ENCODE measurements around the gene REELD1.

Gene REELD1

DNA sequence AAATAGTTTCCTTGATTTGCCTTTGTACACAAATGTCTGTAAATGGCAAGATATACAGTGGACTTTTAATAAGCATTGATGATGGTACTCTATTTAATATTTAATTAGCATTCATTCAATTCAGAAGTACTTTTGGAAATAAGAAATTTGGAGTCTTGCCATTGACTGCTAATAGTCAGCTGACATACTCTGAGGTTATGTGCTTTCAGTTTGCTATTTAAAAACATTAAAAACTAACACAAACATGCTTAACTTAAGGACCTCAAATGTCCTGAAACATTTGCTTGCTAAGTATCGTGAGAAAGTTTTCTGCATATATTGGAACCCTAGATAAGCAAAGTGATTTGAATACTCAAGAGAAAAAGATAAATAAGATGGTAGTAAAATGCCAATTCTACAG is 64.6 kb downstream of the REELD1 start:
- TF ChIP-seq, protein P1, sequence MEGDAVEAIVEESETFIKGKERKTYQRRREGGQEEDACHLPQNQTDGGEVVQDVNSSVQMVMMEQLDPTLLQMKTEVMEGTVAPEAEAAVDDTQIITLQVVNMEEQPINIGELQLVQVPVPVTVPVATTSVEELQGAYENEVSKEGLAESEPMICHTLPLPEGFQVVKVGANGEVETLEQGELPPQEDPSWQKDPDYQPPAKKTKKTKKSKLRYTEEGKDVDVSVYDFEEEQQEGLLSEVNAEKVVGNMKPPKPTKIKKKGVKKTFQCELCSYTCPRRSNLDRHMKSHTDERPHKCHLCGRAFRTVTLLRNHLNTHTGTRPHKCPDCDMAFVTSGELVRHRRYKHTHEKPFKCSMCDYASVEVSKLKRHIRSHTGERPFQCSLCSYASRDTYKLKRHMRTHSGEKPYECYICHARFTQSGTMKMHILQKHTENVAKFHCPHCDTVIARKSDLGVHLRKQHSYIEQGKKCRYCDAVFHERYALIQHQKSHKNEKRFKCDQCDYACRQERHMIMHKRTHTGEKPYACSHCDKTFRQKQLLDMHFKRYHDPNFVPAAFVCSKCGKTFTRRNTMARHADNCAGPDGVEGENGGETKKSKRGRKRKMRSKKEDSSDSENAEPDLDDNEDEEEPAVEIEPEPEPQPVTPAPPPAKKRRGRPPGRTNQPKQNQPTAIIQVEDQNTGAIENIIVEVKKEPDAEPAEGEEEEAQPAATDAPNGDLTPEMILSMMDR (IDR thresholded peaks at IDR 0.05): no peak
- no peak for TF ChIP-seq ZFX (IDR thresholded peaks at IDR 0.05; ENCODE audit: borderline replicate concordance)
- H3K27ac ChIP-seq: no peak overlapping the region
